Lower lobe of right lung (tissue), 2 donors: ENCODE measurements around the gene CMTM7. TPM values are rescaled to one million over a fixed set of nuclear protein-coding genes. Genes with fewer than 3 reads are reported as not detected.

Source experiments
- ATAC-seq, 2 donors: fragments of 200-7000 bp; cut with Tn5 transposase; one replicate each; pipeline ENCODE4 v1.9.1; 2020 to 2022; ENCODE audit warnings: mild to moderate bottlenecking in 2 of 2, moderate library complexity in 2 of 2
- DNase-seq: peaks from one replicate; pipeline ENCODE4 v3.0.0-alpha.2; 2020
- H3K27ac ChIP-seq: fragments of 200-600 bp; one replicate; pipeline ENCODE4 v1.8.0; 2022
- H3K27me3 ChIP-seq: fragments of 200-600 bp; one replicate; pipeline ENCODE4 v1.8.0; 2022; ENCODE audit warnings: low read depth
- H3K36me3 ChIP-seq: fragments of 200-600 bp; one replicate; pipeline ENCODE4 v1.8.0; 2022; ENCODE audit warnings: mild to moderate bottlenecking
- H3K4me1 ChIP-seq: fragments of 200-600 bp; one replicate; pipeline ENCODE4 v1.8.0; 2022
- H3K4me3 ChIP-seq: fragments of 200-600 bp; one replicate; pipeline ENCODE4 v1.8.0; 2022; ENCODE audit warnings: mild to moderate bottlenecking
- H3K9me3 ChIP-seq: fragments of 200-600 bp; one replicate; pipeline ENCODE4 v1.8.0; 2022
- intact Hi-C: fragments of 100-400 bp; cut with DNase I; formaldehyde crosslinking; loops from one replicate; pipeline ENCODE4 v1.11.0; 2022
- long read RNA-seq: library from polyadenylated mRNA; unstranded; transcript quantifications from one replicate; pipeline ENCODE4 v2.0.0, GENCODE V29; 2021
- total RNA-seq: library from RNA; stranded (reverse); fragmentation: NEBNext Ultra II Directional; extraction: Animal tissue kit (Norgen Biotek cat#: 25700); gene quantifications from one replicate; pipeline ENCODE4 v1.2.1, GENCODE V29; 2021
- TF ChIP-seq, protein P1 (sequence below): fragments of 200-600 bp; IDR thresholded peaks from one replicate; pipeline ENCODE4 v1.8.0; 2022; ENCODE audit warnings: antibody characterized with exemption, mild to moderate bottlenecking
- donor health status: DM: no; HTN: yes; CAD: no; lungs with severe emphysema.

Gene CMTM7, protein sequence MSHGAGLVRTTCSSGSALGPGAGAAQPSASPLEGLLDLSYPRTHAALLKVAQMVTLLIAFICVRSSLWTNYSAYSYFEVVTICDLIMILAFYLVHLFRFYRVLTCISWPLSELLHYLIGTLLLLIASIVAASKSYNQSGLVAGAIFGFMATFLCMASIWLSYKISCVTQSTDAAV
- 49.9 TPM for total RNA-seq
- long read RNA-seq, transcript CMTM7-201 (5 exons, 2,038 nt), result major isoform, 52 of 96 reads
- long read RNA-seq, partial matches to known transcripts, result 14 of 96 reads
- long read RNA-seq, other reads (novel, unspliced or antisense), result 27 of 96 reads

- Histone ChIP-seq H3K9me3 (no peaks in the 10 kb centered on the region), H3K4me3 (peak within 1 kb of the TSS; percentile 91), H3K36me3 (no peaks in the 10 kb centered on the region), H3K27me3 (no peaks in the 10 kb centered on the region), H3K4me1 (peaks cover 19% of the 10 kb centered on the region), H3K27ac (peak within 1 kb of the TSS; percentile 94)
- peak; percentile 94 to 95 for ATAC-seq
- peak; percentile 87 for DNase-seq
- TF ChIP-seq, protein P1, sequence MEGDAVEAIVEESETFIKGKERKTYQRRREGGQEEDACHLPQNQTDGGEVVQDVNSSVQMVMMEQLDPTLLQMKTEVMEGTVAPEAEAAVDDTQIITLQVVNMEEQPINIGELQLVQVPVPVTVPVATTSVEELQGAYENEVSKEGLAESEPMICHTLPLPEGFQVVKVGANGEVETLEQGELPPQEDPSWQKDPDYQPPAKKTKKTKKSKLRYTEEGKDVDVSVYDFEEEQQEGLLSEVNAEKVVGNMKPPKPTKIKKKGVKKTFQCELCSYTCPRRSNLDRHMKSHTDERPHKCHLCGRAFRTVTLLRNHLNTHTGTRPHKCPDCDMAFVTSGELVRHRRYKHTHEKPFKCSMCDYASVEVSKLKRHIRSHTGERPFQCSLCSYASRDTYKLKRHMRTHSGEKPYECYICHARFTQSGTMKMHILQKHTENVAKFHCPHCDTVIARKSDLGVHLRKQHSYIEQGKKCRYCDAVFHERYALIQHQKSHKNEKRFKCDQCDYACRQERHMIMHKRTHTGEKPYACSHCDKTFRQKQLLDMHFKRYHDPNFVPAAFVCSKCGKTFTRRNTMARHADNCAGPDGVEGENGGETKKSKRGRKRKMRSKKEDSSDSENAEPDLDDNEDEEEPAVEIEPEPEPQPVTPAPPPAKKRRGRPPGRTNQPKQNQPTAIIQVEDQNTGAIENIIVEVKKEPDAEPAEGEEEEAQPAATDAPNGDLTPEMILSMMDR, result no peak
- intact Hi-C loops, result loop anchor here (10.0 kb wide), 1 partner anchor 73 kb away; no protein-coding TSS in a partner anchor
Measured at GRCh38 chr3:32391643-32392535, at the start of gene CMTM7. CMTM7 (plus strand) TSS chr3:32391853; CDS start chr3:32391907, 54 bp downstream.

DNA sequence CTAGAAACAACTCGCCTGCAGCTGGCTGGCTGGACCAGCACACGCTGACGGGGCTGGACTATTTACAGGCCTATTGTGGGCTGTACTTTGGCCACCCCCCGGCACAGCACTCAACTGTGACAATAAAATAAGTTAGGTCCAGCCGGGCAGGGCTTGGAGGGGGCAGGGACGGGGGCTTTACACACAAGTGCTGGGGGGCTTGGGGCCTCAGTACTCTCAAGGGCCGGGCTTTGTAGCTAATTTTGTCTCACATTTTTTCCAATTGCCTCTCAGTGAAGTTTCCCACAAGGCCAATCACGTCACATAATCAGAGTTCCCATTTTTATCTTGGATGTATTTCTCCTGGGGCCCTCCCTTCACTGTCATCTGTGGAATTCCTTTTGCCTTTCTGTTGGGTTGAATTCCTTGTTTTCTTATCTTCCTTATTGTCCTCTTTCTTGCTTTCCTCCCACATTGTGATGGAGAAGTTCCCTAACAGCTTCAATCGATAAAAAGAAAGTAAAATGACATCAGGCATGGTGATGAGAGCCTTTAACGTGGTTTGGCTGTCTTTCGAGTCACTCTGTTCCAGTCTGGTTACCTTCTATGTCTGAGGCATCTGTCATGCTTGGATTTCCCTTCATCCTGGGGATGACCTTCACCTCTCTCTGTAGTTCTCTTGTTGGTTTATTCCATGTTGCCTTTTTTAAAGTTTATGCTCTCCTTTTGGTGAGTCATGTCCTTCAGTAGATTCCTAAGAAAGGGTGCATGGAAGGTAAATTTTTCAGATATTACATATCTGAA, 44.1 kb upstream of the CMTM7 start:
- intact Hi-C loops, result no loop called here
- DNase-seq (no peak), ATAC-seq (no peak)
- H3K27ac ChIP-seq, result no peak overlapping the region
- no peaks in the 10 kb centered on the region for H3K9me3 ChIP-seq
- no peaks in the 10 kb centered on the region for H3K27me3 ChIP-seq
- no peaks in the 10 kb centered on the region for H3K4me1 ChIP-seq
- TF ChIP-seq, protein P1, result no peak
- H3K36me3 ChIP-seq, result no peaks in the 10 kb centered on the region
- H3K4me3 ChIP-seq, result no peak overlapping the region

GRCh38 chr3:32349184-32349583, 42.5 kb upstream of the CMTM7 start:
- ATAC-seq, result no peak
- Histone ChIP-seq H3K9me3 (no peaks in the 10 kb centered on the region), H3K4me1 (peaks cover 3% of the 10 kb centered on the region), H3K4me3 (no peak overlapping the region), H3K27me3 (no peaks in the 10 kb centered on the region), H3K36me3 (no peaks in the 10 kb centered on the region), H3K27ac (no peak overlapping the region)
- intact Hi-C loops, result no loop called here
- TF ChIP-seq, protein P1, result no peak
- DNase-seq, result no peak

GRCh38 chr3:32352563-32352962, 39.1 kb upstream of the CMTM7 start:
- intact Hi-C loops, result no loop called here

More at GRCh38 chr3:32352563-32352962, 39.1 kb upstream of the CMTM7 start:
- peaks cover 8% of the 10 kb centered on the region for H3K4me1 ChIP-seq
- no peak overlapping the region for H3K4me3 ChIP-seq
- no peaks in the 10 kb centered on the region for H3K27me3 ChIP-seq
- no peak overlapping the region for H3K27ac ChIP-seq
- ATAC-seq (no peak), DNase-seq (no peak)
- H3K9me3 ChIP-seq, result no peaks in the 10 kb centered on the region
- H3K36me3 ChIP-seq, result no peaks in the 10 kb centered on the region
- TF ChIP-seq, protein P1, result no peak
